Prostate gland (tissue), 2 donors: Measurements from ENCODE around the gene CORO2B.

Experiments
- CTCF ChIP-seq, 4 experiments: fragments of 200-600 bp in 2 of 4; fragments of 450-650 bp in 2 of 4; sonication (generic) in 2 of 4; IDR thresholded peaks; 1 replicate in 3 of 4; 2 replicates in 1 of 4; pipeline ENCODE4 v1.5.1; 2016 to 2019; ENCODE audit warnings: antibody characterized with exemption in 4 of 4, mild to moderate bottlenecking in 2 of 4, moderate library complexity in 2 of 4
- POLR2AphosphoS5 ChIP-seq: sonication (generic); formaldehyde crosslinking; IDR thresholded peaks from one replicate; pipeline ENCODE4 v1.6.1; 2017; ENCODE audit warnings: antibody characterized with exemption

DNA sequence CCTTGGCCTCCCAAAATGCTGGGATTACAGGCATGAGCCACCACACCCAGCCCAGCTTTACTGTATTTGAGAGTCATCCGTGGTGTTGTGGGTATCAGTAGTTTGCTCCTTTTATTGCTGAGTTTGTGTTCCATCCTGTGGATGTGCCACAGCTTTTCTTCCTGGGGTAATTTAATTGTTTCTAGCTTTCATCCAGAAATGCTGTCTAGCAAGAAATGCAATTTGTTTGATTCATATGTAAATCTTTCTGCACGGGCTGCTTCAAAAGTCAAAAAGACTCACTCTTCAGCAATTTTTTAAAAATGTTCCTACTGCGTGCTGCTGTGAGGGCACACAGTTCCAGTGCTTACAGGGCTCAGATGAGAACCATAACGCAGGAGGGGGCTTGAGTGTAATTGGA, 47.1 kb downstream of the CORO2B start:
- TF ChIP-seq CTCF (IDR thresholded peaks at IDR 0.05) (no peak), POLR2AphosphoS5 (no peak)
